ENCODE data around the gene CH25H.

The CH25H gene

GRCh38 chr10:89167915-89168314 lies 39.2 kb downstream of the CH25H start:
- Histone ChIP-seq H3K4me1 (ENCODE audit: control insufficient read depth, insufficient read depth, low read length) (no peaks in the 10 kb centered on the region), H3K27ac (ENCODE audit: low read length) (no peak overlapping the region), H3K4me3 (ENCODE audit: low read length in 2 of 2) (no peak overlapping the region), H3K36me3 (ENCODE audit: control insufficient read depth in 2 of 2, insufficient read depth in 2 of 2, low read length in 2 of 2) (no peaks in the 10 kb centered on the region), H3K9ac (ENCODE audit: low read length in 2 of 2) (no peak overlapping the region), H3K27me3 (ENCODE audit: control insufficient read depth in 1 of 2, insufficient read depth in 2 of 2, low read length in 2 of 2) (no peaks in the 10 kb centered on the region), H3K9me3 (ENCODE audit: control insufficient read depth in 2 of 2, low read length in 2 of 2) (no peaks in the 10 kb centered on the region)

GRCh38 chr10:89165923-89166322 lies 41.2 kb downstream of the CH25H start:
- Histone ChIP-seq H3K4me1 (ENCODE audit: control insufficient read depth, insufficient read depth, low read length) (no peaks in the 10 kb centered on the region), H3K4me3 (ENCODE audit: low read length in 2 of 2) (no peak overlapping the region), H3K36me3 (ENCODE audit: control insufficient read depth in 2 of 2, insufficient read depth in 2 of 2, low read length in 2 of 2) (no peaks in the 10 kb centered on the region), H3K27ac (ENCODE audit: low read length) (no peak overlapping the region), H3K9ac (ENCODE audit: low read length in 2 of 2) (no peak overlapping the region), H3K9me3 (ENCODE audit: control insufficient read depth in 2 of 2, low read length in 2 of 2) (no peaks in the 10 kb centered on the region), H3K27me3 (ENCODE audit: control insufficient read depth in 1 of 2, insufficient read depth in 2 of 2, low read length in 2 of 2) (no peaks in the 10 kb centered on the region)

- no peak overlapping the region for H3K9ac ChIP-seq (ENCODE audit: low read length in 2 of 2)
- no peak overlapping the region for H3K27ac ChIP-seq (ENCODE audit: low read length)
- H3K9me3 ChIP-seq (ENCODE audit: control insufficient read depth in 2 of 2, low read length in 2 of 2), result no peaks in the 10 kb centered on the region
- H3K4me1 ChIP-seq (ENCODE audit: control insufficient read depth, insufficient read depth, low read length), result no peaks in the 10 kb centered on the region
- H3K27me3 ChIP-seq (ENCODE audit: control insufficient read depth in 1 of 2, insufficient read depth in 2 of 2, low read length in 2 of 2), result no peaks in the 10 kb centered on the region
- H3K36me3 ChIP-seq (ENCODE audit: control insufficient read depth in 2 of 2, insufficient read depth in 2 of 2, low read length in 2 of 2), result no peaks in the 10 kb centered on the region
- no peak overlapping the region for H3K4me3 ChIP-seq (ENCODE audit: low read length in 2 of 2)
These were observed 42.2 kb downstream of the CH25H start for GRCh38 chr10:89164920-89165319.

GRCh38 chr10:89164080-89164479 lies 43.0 kb downstream of the CH25H start:
- Histone ChIP-seq H3K36me3 (ENCODE audit: control insufficient read depth in 2 of 2, insufficient read depth in 2 of 2, low read length in 2 of 2) (no peaks in the 10 kb centered on the region), H3K27me3 (ENCODE audit: control insufficient read depth in 1 of 2, insufficient read depth in 2 of 2, low read length in 2 of 2) (no peaks in the 10 kb centered on the region), H3K27ac (ENCODE audit: low read length) (no peak overlapping the region), H3K9ac (ENCODE audit: low read length in 2 of 2) (no peak overlapping the region), H3K4me3 (ENCODE audit: low read length in 2 of 2) (no peak overlapping the region), H3K4me1 (ENCODE audit: control insufficient read depth, insufficient read depth, low read length) (no peaks in the 10 kb centered on the region), H3K9me3 (ENCODE audit: control insufficient read depth in 2 of 2, low read length in 2 of 2) (no peaks in the 10 kb centered on the region)

GRCh38 chr10:89163265-89163995 lies 43.7 kb downstream of the CH25H start:
- no peaks in the 10 kb centered on the region for H3K4me1 ChIP-seq (ENCODE audit: control insufficient read depth, insufficient read depth, low read length)

GRCh38 chr10:89162596-89162995 lies 44.5 kb downstream of the CH25H start:
- Histone ChIP-seq H3K27ac (ENCODE audit: low read length) (no peak overlapping the region), H3K27me3 (ENCODE audit: control insufficient read depth in 1 of 2, insufficient read depth in 2 of 2, low read length in 2 of 2) (no peaks in the 10 kb centered on the region), H3K36me3 (ENCODE audit: control insufficient read depth in 2 of 2, insufficient read depth in 2 of 2, low read length in 2 of 2) (no peaks in the 10 kb centered on the region), H3K9me3 (ENCODE audit: control insufficient read depth in 2 of 2, low read length in 2 of 2) (no peaks in the 10 kb centered on the region), H3K9ac (ENCODE audit: low read length in 2 of 2) (no peak overlapping the region), H3K4me3 (ENCODE audit: low read length in 2 of 2) (no peak overlapping the region), H3K4me1 (ENCODE audit: control insufficient read depth, insufficient read depth, low read length) (no peaks in the 10 kb centered on the region)

More at GRCh38 chr10:89163265-89163995, 43.7 kb downstream of the CH25H start:
- H3K27me3 ChIP-seq (ENCODE audit: control insufficient read depth in 1 of 2, insufficient read depth in 2 of 2, low read length in 2 of 2), result no peaks in the 10 kb centered on the region
- no peaks in the 10 kb centered on the region for H3K9me3 ChIP-seq (ENCODE audit: control insufficient read depth in 2 of 2, low read length in 2 of 2)
- H3K4me3 ChIP-seq (ENCODE audit: low read length in 2 of 2), result no peak overlapping the region
- no peaks in the 10 kb centered on the region for H3K36me3 ChIP-seq (ENCODE audit: control insufficient read depth in 2 of 2, insufficient read depth in 2 of 2, low read length in 2 of 2)
- H3K27ac ChIP-seq (ENCODE audit: low read length), result no peak overlapping the region
- H3K9ac ChIP-seq (ENCODE audit: low read length in 2 of 2), result no peak overlapping the region

- Histone ChIP-seq H3K9me3 (ENCODE audit: control insufficient read depth in 2 of 2, low read length in 2 of 2) (no peaks in the 10 kb centered on the region), H3K36me3 (ENCODE audit: control insufficient read depth in 2 of 2, insufficient read depth in 2 of 2, low read length in 2 of 2) (no peaks in the 10 kb centered on the region), H3K4me1 (ENCODE audit: control insufficient read depth, insufficient read depth, low read length) (no peaks in the 10 kb centered on the region), H3K27me3 (ENCODE audit: control insufficient read depth in 1 of 2, insufficient read depth in 2 of 2, low read length in 2 of 2) (no peaks in the 10 kb centered on the region), H3K4me3 (ENCODE audit: low read length in 2 of 2) (no peak overlapping the region), H3K27ac (ENCODE audit: low read length) (no peak overlapping the region), H3K9ac (ENCODE audit: low read length in 2 of 2) (no peak overlapping the region)
These were observed 46.8 kb downstream of the CH25H start for GRCh38 chr10:89160339-89160738.

- Histone ChIP-seq H3K9me3 (ENCODE audit: control insufficient read depth in 2 of 2, low read length in 2 of 2) (no peaks in the 10 kb centered on the region), H3K4me1 (ENCODE audit: control insufficient read depth, insufficient read depth, low read length) (no peaks in the 10 kb centered on the region), H3K9ac (ENCODE audit: low read length in 2 of 2) (no peak overlapping the region), H3K36me3 (ENCODE audit: control insufficient read depth in 2 of 2, insufficient read depth in 2 of 2, low read length in 2 of 2) (no peaks in the 10 kb centered on the region), H3K4me3 (ENCODE audit: low read length in 2 of 2) (no peak overlapping the region), H3K27ac (ENCODE audit: low read length) (no peak overlapping the region), H3K27me3 (ENCODE audit: control insufficient read depth in 1 of 2, insufficient read depth in 2 of 2, low read length in 2 of 2) (no peaks in the 10 kb centered on the region)
These were observed 47.4 kb downstream of the CH25H start for GRCh38 chr10:89159761-89160160.

- H3K9me3 ChIP-seq (ENCODE audit: control insufficient read depth in 2 of 2, low read length in 2 of 2), result no peaks in the 10 kb centered on the region
- H3K4me3 ChIP-seq (ENCODE audit: low read length in 2 of 2), result no peak overlapping the region
- H3K27me3 ChIP-seq (ENCODE audit: control insufficient read depth in 1 of 2, insufficient read depth in 2 of 2, low read length in 2 of 2), result no peaks in the 10 kb centered on the region
- no peak overlapping the region for H3K27ac ChIP-seq (ENCODE audit: low read length)
- no peak overlapping the region for H3K9ac ChIP-seq (ENCODE audit: low read length in 2 of 2)
- no peaks in the 10 kb centered on the region for H3K4me1 ChIP-seq (ENCODE audit: control insufficient read depth, insufficient read depth, low read length)
- H3K36me3 ChIP-seq (ENCODE audit: control insufficient read depth in 2 of 2, insufficient read depth in 2 of 2, low read length in 2 of 2), result no peaks in the 10 kb centered on the region
These were observed 47.8 kb downstream of the CH25H start for GRCh38 chr10:89159316-89159715.

GRCh38 chr10:89158446-89158845 lies 48.7 kb downstream of the CH25H start:
- no peaks in the 10 kb centered on the region for H3K36me3 ChIP-seq (ENCODE audit: control insufficient read depth in 2 of 2, insufficient read depth in 2 of 2, low read length in 2 of 2)
- H3K9me3 ChIP-seq (ENCODE audit: control insufficient read depth in 2 of 2, low read length in 2 of 2), result no peaks in the 10 kb centered on the region
- no peaks in the 10 kb centered on the region for H3K27me3 ChIP-seq (ENCODE audit: control insufficient read depth in 1 of 2, insufficient read depth in 2 of 2, low read length in 2 of 2)
- no peak overlapping the region for H3K9ac ChIP-seq (ENCODE audit: low read length in 2 of 2)
- no peak overlapping the region for H3K27ac ChIP-seq (ENCODE audit: low read length)
- no peak overlapping the region for H3K4me3 ChIP-seq (ENCODE audit: low read length in 2 of 2)
- H3K4me1 ChIP-seq (ENCODE audit: control insufficient read depth, insufficient read depth, low read length), result no peaks in the 10 kb centered on the region

GRCh38 chr10:89156161-89156835 lies 50.8 kb downstream of the CH25H start:
- no peaks in the 10 kb centered on the region for H3K4me1 ChIP-seq (ENCODE audit: control insufficient read depth, insufficient read depth, low read length)
- H3K9ac ChIP-seq (ENCODE audit: low read length in 2 of 2), result no peak overlapping the region
- no peak overlapping the region for H3K27ac ChIP-seq (ENCODE audit: low read length)
- no peaks in the 10 kb centered on the region for H3K9me3 ChIP-seq (ENCODE audit: control insufficient read depth in 2 of 2, low read length in 2 of 2)
- H3K4me3 ChIP-seq (ENCODE audit: low read length in 2 of 2), result no peak overlapping the region
- H3K36me3 ChIP-seq (ENCODE audit: control insufficient read depth in 2 of 2, insufficient read depth in 2 of 2, low read length in 2 of 2), result no peaks in the 10 kb centered on the region
- H3K27me3 ChIP-seq (ENCODE audit: control insufficient read depth in 1 of 2, insufficient read depth in 2 of 2, low read length in 2 of 2), result no peaks in the 10 kb centered on the region
